HepG2 (cell line): ENCODE data around the gene TUBB. TPM values are rescaled to one million over a fixed set of nuclear protein-coding genes. Genes with fewer than 3 reads are reported as not detected.
"Not testable (repeated sequence)": the region's sequence is repeated elsewhere in the genome, so short reads cannot be mapped to it uniquely, and the experiment has no call there.

ENCODE experiments used
- ATAC-seq: fragments of 200-7000 bp; cut with Tn5 transposase; 3 replicates; pipeline ENCODE4 v1.9.1; 2020; ENCODE audit warnings: mild to moderate bottlenecking, moderate library complexity
- BruUV-seq: library from RNA; stranded (reverse); fragments of 400-500 nt; replicated peaks from 2 replicates; lab custom pipeline; 2021; lab: Mats Ljungman, UMichigan
- CTCF ChIA-PET: fragments of 300-600 bp; formaldehyde crosslinking; extraction: SDS; loops from one replicate; lab custom pipeline; 2021; ENCODE audit warnings: low total read pairs, inconsistent platforms, low intra/inter-chr PET ratio; lab: Yijun Ruan, JAX
- POLR2A ChIA-PET: fragments of 350-600 bp; sonication (Branson Sonifier 250); formaldehyde crosslinking; loops from one replicate; lab custom pipeline; 2020; ENCODE audit warnings: antibody characterized with exemption, inconsistent platforms; lab: Yijun Ruan, JAX
- DNase-seq: peaks from one replicate; pipeline ENCODE4 v3.0.0-alpha.2; 2015; ENCODE audit warnings: low spot score
- FAIRE-seq: peaks from 3 replicates; lab custom pipeline; 2011; peaks lifted over from hg19 to GRCh38; lab: Jason Lieb, UNC
- H2AFZ ChIP-seq: one replicate; pipeline ENCODE4 v1.6.1; 2011; ENCODE audit warnings: low read length, inconsistent platforms
- H3K27ac ChIP-seq: fragments of 300-600 bp; 3 replicates; pipeline ENCODE4 v1.8.0; 2011; ENCODE audit warnings: mixed run types, mild to moderate bottlenecking, mixed read lengths, low read length, inconsistent platforms; ENCODE audit not compliant: insufficient read depth; ENCODE audit errors: extremely low read length
- H3K27me3 ChIP-seq, 2 experiments: fragments of 200-600 bp in 1 of 2; 2 replicates in 1 of 2; 3 replicates in 1 of 2; pipeline versions ENCODE4 v1.6.0 to v1.8.0; 2011; ENCODE audit warnings: low read length in 2 of 2, mild to moderate bottlenecking in 2 of 2, moderate library complexity in 2 of 2, inconsistent platforms in 1 of 2; ENCODE audit not compliant: insufficient read depth in 2 of 2, control insufficient read depth in 1 of 2
- H3K36me3 ChIP-seq, 2 experiments: fragments of 200-600 bp in 1 of 2; replicated peaks in 1 of 2; 2 replicates in 1 of 2; 3 replicates in 1 of 2; pipeline versions ENCODE4 v1.5.1 to v1.8.0; 2011; ENCODE audit warnings: low read length in 2 of 2, inconsistent platforms in 1 of 2; ENCODE audit not compliant: insufficient read depth in 2 of 2, control insufficient read depth in 1 of 2
- H3K4me1 ChIP-seq: 2 replicates; pipeline ENCODE4 v1.5.1; 2012; ENCODE audit warnings: low read length, inconsistent platforms; ENCODE audit not compliant: insufficient read depth
- H3K4me2 ChIP-seq: 2 replicates; pipeline ENCODE4 v1.6.0; 2011; ENCODE audit warnings: low read depth, low read length, inconsistent platforms
- H3K4me3 ChIP-seq, 3 experiments: fragments of 200-600 bp in 1 of 3; sonication (generic), shearing (Covaris generic) in 1 of 3; replicated peaks in 1 of 3; 2 replicates each; pipeline ENCODE4 v1.5.1; 2011 to 2016; ENCODE audit warnings: low read length in 3 of 3, inconsistent platforms in 2 of 3, low read depth in 2 of 3, mild to moderate bottlenecking in 2 of 3, control low read depth in 1 of 3, mixed read lengths in 1 of 3; ENCODE audit not compliant: insufficient read depth in 1 of 3
- H3K79me2 ChIP-seq: one replicate; pipeline ENCODE4 v1.6.1; 2011; ENCODE audit warnings: low read length, inconsistent platforms; ENCODE audit not compliant: insufficient read depth
- H3K9ac ChIP-seq: 2 replicates; pipeline ENCODE4 v1.6.0; 2011; ENCODE audit warnings: mild to moderate bottlenecking, low read depth, low read length, inconsistent platforms; ENCODE audit not compliant: insufficient read depth
- H3K9me3 ChIP-seq: 2 replicates; pipeline ENCODE4 v1.5.1; 2012; ENCODE audit warnings: mild to moderate bottlenecking, low read length
- H4K20me1 ChIP-seq: 2 replicates; pipeline ENCODE4 v1.6.0; 2011; ENCODE audit warnings: inconsistent platforms, mild to moderate bottlenecking, low read length, moderate library complexity; ENCODE audit not compliant: insufficient read depth
- HNRNPH1 ChIP-seq: fragments of 200-400 bp; formaldehyde crosslinking; optimal IDR thresholded peaks from 2 replicates; pipeline ENCODE3; 2017; ENCODE audit warnings: mild to moderate bottlenecking, low read depth, low read length
- NR2F1 ChIP-seq, 2 experiments: fragments of 450-650 bp in 1 of 2; formaldehyde crosslinking in 1 of 2; IDR thresholded peaks; 2 replicates each; pipeline versions ENCODE4 v1.5.0 to v1.6.1; 2016 to 2020; ENCODE audit warnings: mild to moderate bottlenecking in 1 of 2, missing compliant biosample characterization in 1 of 2, missing genetic modification reagents in 1 of 2, moderate library complexity in 1 of 2
- PHF5A ChIP-seq: IDR thresholded peaks from one replicate; pipeline ENCODE4 v1.6.1; 2018; ENCODE audit warnings: low read depth, missing genetic modification reagents; ENCODE audit not compliant: unreplicated experiment
- PRPF4 ChIP-seq: fragments of 200-400 bp; formaldehyde crosslinking; IDR thresholded peaks from 2 replicates; pipeline ENCODE4 v1.6.1; 2016; ENCODE audit warnings: low read length, low read depth; ENCODE audit not compliant: poor library complexity, severe bottlenecking
- ZNF362 ChIP-seq: sonication (generic); formaldehyde crosslinking; IDR thresholded peaks from 2 replicates; pipeline ENCODE4 v1.4.0; 2020; ENCODE audit warnings: missing genetic modification reagents, mild to moderate bottlenecking, borderline replicate concordance
- ZNF564 ChIP-seq: sonication (generic); formaldehyde crosslinking; IDR thresholded peaks from 2 replicates; pipeline ENCODE4 v1.8.1; 2023; ENCODE audit warnings: mild to moderate bottlenecking, missing genetic modification reagents
- ZNF891 ChIP-seq: sonication (generic); formaldehyde crosslinking; IDR thresholded peaks from 2 replicates; pipeline ENCODE4 v1.5.0; 2020; ENCODE audit warnings: mild to moderate bottlenecking, missing genetic modification reagents
- WGBS: methylation state at CpG from one replicate; pipeline ENCODE4 v1.1.6; 2017; ENCODE audit warnings: low lambda C conversion rate; 5-methylcytosine and 5-hydroxymethylcytosine counted together
- in situ Hi-C: cut with HindIII; loops from 2 replicates; pipeline ENCODE4 v1.10.0; 2017; ENCODE audit warnings: low pct_unique_long_range_greater_than_20kb; ENCODE audit not compliant: extremely low pct_ligation_motif_present
- intact Hi-C: fragments of 100-400 bp; cut with micrococcal nuclease; formaldehyde crosslinking; loops from one replicate; pipeline ENCODE4 v1.10.0; 2022; ENCODE audit not compliant: unreplicated experiment
- polyA plus RNA-seq, 8 experiments: library from polyadenylated mRNA; depleted of rRNA in 3 of 8; stranded (reverse) in 7 of 8; unstranded in 1 of 8; fragments of >200 nt; fragmentation: Illumina TruSeq in 4 of 8; extraction: Trizol in 4 of 8; gene quantifications; 2 replicates each; pipeline versions ENCODE4 v1.2.1 to v1.2.3, GENCODE V29; 2011 to 2016; ENCODE audit warnings: low read depth in 4 of 8, missing spikeins in 1 of 8, mixed read lengths in 1 of 8; ENCODE audit not compliant: insufficient read depth in 1 of 8
- total RNA-seq, 5 experiments: library from RNA; depleted of rRNA; stranded (reverse); fragments of >200 nt; fragmentation: Illumina TruSeq; extraction: Trizol; gene quantifications; 2 replicates each; pipeline ENCODE4 v1.2.3, GENCODE V29; 2016; ENCODE audit warnings: low read depth in 1 of 5
- TF ChIP-seq, protein P1 (sequence below): sonication (generic); formaldehyde crosslinking; IDR thresholded peaks from 2 replicates; pipeline ENCODE4 v1.5.1; 2020; ENCODE audit warnings: mild to moderate bottlenecking, moderate library complexity, missing genetic modification reagents
- TF ChIP-seq, protein P2 (sequence below): sonication (generic); formaldehyde crosslinking; IDR thresholded peaks from 2 replicates; pipeline ENCODE4 v1.4.0; 2020; ENCODE audit warnings: missing genetic modification reagents

TUBB gene
- total and polyA plus RNA-seq, 2 of the 13 experiments (the other 11 are each of a cell fraction or from before 2014, with no cell fraction given) = 911 to 1,163 TPM

- TF ChIP-seq ZNF362 = peak; percentile 80; the same call in 1 of the 2 replicates
- TF ChIP-seq PHF5A = peak; percentile 100
- 0 out of 2 replicates have a peak, but pooled peaks have one; percentile 61 for TF ChIP-seq ZNF891 (CRISPR knock-in tag)
- no peak for TF ChIP-seq HNRNPH1
These were observed 2.9 kb upstream of the TUBB start, which contains the start of gene MDC1 (continued) for GRCh38 chr6:30717129-30717844.

- H2AFZ ChIP-seq, H3K9me3 ChIP-seq, CTCF ChIA-PET, H3K27me3 ChIP-seq, DNase-seq, FAIRE-seq, in situ Hi-C loops, ATAC-seq: not testable (repeated sequence)
- H3K27ac ChIP-seq = peak overlapping the region; percentile 94
- peak overlapping the region; percentile 89 for H3K9ac ChIP-seq
- peaks cover 37% of the 10 kb centered on the region for H3K79me2 ChIP-seq
- POLR2A ChIA-PET = interaction anchor here (0.7 to 2.9 kb wide), 29 partner anchors 8 to 196 kb away, joined by 3 to 50 read pairs (median 7); partner anchors contain the start of genes DDR1, DHX16, FLOT1 and IER3
- TSS peak; percentile 39 for BruUV-seq
- peak overlapping the region; percentile 96 for H3K4me2 ChIP-seq
- WGBS = 81% methylated on average over 37 of the region's 37 CpGs
- peaks cover 17% of the 10 kb centered on the region for H4K20me1 ChIP-seq
- H3K4me1 ChIP-seq = peaks cover 45% of the 10 kb centered on the region
- intact Hi-C loops = loop anchor here (1.0 to 2.0 kb wide), 2 partner anchors 39 to 161 kb away; partner anchors contain the start of genes GNL1 and PRR3
- H3K4me3 ChIP-seq = peak overlapping the region; percentile 68 to 84 (median 76)
- peaks cover 8 to 20% of the 10 kb centered on the region in 2 experiments for H3K36me3 ChIP-seq
- TF ChIP-seq NR2F1 (CRISPR knock-in tag; IDR thresholded peaks at IDR 0.05) = 0 out of 4 replicates have a peak, but pooled peaks of 1 of the 2 experiments have one; percentile 8
- peak; percentile 8; the same call in 1 of the 2 replicates for TF ChIP-seq ZNF564
- peak; percentile 30 for TF ChIP-seq PRPF4
- TF ChIP-seq, protein P1, sequence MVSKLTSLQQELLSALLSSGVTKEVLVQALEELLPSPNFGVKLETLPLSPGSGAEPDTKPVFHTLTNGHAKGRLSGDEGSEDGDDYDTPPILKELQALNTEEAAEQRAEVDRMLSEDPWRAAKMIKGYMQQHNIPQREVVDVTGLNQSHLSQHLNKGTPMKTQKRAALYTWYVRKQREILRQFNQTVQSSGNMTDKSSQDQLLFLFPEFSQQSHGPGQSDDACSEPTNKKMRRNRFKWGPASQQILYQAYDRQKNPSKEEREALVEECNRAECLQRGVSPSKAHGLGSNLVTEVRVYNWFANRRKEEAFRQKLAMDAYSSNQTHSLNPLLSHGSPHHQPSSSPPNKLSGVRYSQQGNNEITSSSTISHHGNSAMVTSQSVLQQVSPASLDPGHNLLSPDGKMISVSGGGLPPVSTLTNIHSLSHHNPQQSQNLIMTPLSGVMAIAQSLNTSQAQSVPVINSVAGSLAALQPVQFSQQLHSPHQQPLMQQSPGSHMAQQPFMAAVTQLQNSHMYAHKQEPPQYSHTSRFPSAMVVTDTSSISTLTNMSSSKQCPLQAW (CRISPR knock-in tag) = 0 out of 2 replicates have a peak, but pooled peaks have one; percentile 40
- TF ChIP-seq, protein P2, sequence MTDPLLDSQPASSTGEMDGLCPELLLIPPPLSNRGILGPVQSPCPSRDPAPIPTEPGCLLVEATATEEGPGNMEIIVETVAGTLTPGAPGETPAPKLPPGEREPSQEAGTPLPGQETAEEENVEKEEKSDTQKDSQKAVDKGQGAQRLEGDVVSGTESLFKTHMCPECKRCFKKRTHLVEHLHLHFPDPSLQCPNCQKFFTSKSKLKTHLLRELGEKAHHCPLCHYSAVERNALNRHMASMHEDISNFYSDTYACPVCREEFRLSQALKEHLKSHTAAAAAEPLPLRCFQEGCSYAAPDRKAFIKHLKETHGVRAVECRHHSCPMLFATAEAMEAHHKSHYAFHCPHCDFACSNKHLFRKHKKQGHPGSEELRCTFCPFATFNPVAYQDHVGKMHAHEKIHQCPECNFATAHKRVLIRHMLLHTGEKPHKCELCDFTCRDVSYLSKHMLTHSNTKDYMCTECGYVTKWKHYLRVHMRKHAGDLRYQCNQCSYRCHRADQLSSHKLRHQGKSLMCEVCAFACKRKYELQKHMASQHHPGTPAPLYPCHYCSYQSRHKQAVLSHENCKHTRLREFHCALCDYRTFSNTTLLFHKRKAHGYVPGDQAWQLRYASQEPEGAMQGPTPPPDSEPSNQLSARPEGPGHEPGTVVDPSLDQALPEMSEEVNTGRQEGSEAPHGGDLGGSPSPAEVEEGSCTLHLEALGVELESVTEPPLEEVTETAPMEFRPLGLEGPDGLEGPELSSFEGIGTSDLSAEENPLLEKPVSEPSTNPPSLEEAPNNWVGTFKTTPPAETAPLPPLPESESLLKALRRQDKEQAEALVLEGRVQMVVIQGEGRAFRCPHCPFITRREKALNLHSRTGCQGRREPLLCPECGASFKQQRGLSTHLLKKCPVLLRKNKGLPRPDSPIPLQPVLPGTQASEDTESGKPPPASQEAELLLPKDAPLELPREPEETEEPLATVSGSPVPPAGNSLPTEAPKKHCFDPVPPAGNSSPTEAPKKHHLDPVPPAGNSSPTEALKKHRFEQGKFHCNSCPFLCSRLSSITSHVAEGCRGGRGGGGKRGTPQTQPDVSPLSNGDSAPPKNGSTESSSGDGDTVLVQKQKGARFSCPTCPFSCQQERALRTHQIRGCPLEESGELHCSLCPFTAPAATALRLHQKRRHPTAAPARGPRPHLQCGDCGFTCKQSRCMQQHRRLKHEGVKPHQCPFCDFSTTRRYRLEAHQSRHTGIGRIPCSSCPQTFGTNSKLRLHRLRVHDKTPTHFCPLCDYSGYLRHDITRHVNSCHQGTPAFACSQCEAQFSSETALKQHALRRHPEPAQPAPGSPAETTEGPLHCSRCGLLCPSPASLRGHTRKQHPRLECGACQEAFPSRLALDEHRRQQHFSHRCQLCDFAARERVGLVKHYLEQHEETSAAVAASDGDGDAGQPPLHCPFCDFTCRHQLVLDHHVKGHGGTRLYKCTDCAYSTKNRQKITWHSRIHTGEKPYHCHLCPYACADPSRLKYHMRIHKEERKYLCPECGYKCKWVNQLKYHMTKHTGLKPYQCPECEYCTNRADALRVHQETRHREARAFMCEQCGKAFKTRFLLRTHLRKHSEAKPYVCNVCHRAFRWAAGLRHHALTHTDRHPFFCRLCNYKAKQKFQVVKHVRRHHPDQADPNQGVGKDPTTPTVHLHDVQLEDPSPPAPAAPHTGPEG = peak; percentile 4; the same call in 1 of the 2 replicates
These were observed 2.1 kb upstream of the TUBB start for GRCh38 chr6:30717845-30718720.
